Endothelial cell of hepatic sinusoid (primary cell): ENCODE measurements around the gene PPP4C.

Experiments used
- in situ Hi-C: cut with HindIII; loops from 2 replicates; pipeline ENCODE4 v1.10.0; 2017; ENCODE audit warnings: low sequenced_read_pairs

The PPP4C gene

GRCh38 chr16:30054451-30054850, 21.3 kb upstream of the PPP4C start:
- in situ Hi-C loops = loop anchor here (5.0 kb wide), 1 partner anchor 62 kb away; no protein-coding TSS in a partner anchor

GRCh38 chr16:30054959-30055553, 20.7 kb upstream of the PPP4C start:
- in situ Hi-C loops = loop anchor here (5.0 kb wide), 1 partner anchor 63 kb away; no protein-coding TSS in a partner anchor

- in situ Hi-C loops = no loop called here
These were observed 15.4 kb upstream of the PPP4C start for GRCh38 chr16:30060346-30060745.

GRCh38 chr16:30060836-30061554, 14.8 kb upstream of the PPP4C start:
- in situ Hi-C loops = no loop called here

- in situ Hi-C loops = no loop called here
These were observed 12.4 kb upstream of the PPP4C start for GRCh38 chr16:30063278-30063892.

- in situ Hi-C loops = no loop called here
These were observed 11.7 kb upstream of the PPP4C start for GRCh38 chr16:30063893-30064728.

- in situ Hi-C loops = no loop called here
These were observed 11.1 kb upstream of the PPP4C start for GRCh38 chr16:30064729-30065101.

- in situ Hi-C loops = no loop called here
These were observed 10.5 kb upstream of the PPP4C start, which contains the start of gene ALDOA for GRCh38 chr16:30065102-30065942. Gene ALDOA (plus strand): TSS chr16:30065760. CDS start chr16:30066898, 1,138 bp downstream.

- in situ Hi-C loops = no loop called here
These were observed 9.6 kb upstream of the PPP4C start for GRCh38 chr16:30065943-30066760.

- in situ Hi-C loops = no loop called here
These were observed 8.8 kb upstream of the PPP4C start for GRCh38 chr16:30066761-30067583.

GRCh38 chr16:30067584-30067916, 8.2 kb upstream of the PPP4C start:
- in situ Hi-C loops = no loop called here

GRCh38 chr16:30068333-30068732, 7.5 kb upstream of the PPP4C start:
- in situ Hi-C loops = no loop called here

GRCh38 chr16:30068750-30069610, 6.8 kb upstream of the PPP4C start:
- in situ Hi-C loops = no loop called here

- in situ Hi-C loops = no loop called here
These were observed 6.0 kb upstream of the PPP4C start for GRCh38 chr16:30069611-30070462.

GRCh38 chr16:30070490-30070889, 5.3 kb upstream of the PPP4C start:
- in situ Hi-C loops = no loop called here

GRCh38 chr16:30076276-30076791, 540 bp downstream of the PPP4C start:
- in situ Hi-C loops = no loop called here

- in situ Hi-C loops = no loop called here
These were observed 1.9 kb downstream of the PPP4C start for GRCh38 chr16:30077656-30078055.
